ENCODE data around the gene OR10J1. TPM values are rescaled to one million over a fixed set of nuclear protein-coding genes. Genes with fewer than 3 reads are reported as not detected.

OR10J1 gene, protein sequence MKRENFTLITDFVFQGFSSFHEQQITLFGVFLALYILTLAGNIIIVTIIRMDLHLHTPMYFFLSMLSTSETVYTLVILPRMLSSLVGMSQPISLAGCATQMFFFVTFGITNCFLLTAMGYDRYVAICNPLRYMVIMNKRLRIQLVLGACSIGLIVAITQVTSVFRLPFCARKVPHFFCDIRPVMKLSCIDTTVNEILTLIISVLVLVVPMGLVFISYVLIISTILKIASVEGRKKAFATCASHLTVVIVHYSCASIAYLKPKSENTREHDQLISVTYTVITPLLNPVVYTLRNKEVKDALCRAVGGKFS
- not detected for total RNA-seq (2021; fragmentation: NEBNext Ultra II Directional; extraction: Animal tissue kit (Norgen Biotek cat#: 25700))
- long read RNA-seq: 0 reads

DNA sequence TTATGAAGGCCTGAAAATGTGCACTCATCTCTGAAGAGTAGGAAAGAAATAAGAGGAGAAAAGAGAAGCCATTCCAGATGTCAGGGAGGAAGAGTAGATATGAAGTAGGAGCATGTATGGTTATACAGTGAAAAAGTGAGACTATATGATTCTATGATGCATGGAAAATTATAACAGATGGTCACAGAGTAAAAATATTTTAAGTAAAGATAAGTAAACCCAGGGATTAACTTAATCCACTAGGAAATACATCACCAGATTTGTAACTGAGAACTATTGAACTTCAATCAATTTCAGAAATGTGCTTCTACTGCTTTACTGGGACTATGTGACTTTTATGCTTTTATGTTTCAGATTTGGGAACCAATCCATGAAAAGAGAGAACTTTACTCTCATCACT is at the start of gene OR10J1:
OR10J1 (plus strand) TSS at position 301 of the 400 bp plus-strand sequence; CDS start at position 371, 70 bp downstream.
- Mint-ChIP-seq H3K9me3 (no peaks in the 10 kb centered on the region), H3K4me1 (ENCODE audit: low read depth) (peaks cover 65% of the 10 kb centered on the region), H3K36me3 (ENCODE audit: low read depth) (peaks cover 6% of the 10 kb centered on the region; the same call in 1 of the 2 replicates), H3K4me3 (peak within 1 kb of the TSS; percentile 3; the same call in 1 of the 2 replicates), H3K27ac (peak within 1 kb of the TSS; percentile 12; the same call in 1 of the 2 replicates), H3K27me3 (ENCODE audit: insufficient read depth) (no peaks in the 10 kb centered on the region; the same call in 1 of the 2 replicates)
- no peak for TF ChIP-seq CTCF (IDR thresholded peaks at IDR 0.05)
- DNase-seq: no peak

GRCh38 chr1:159406821-159407220 is 32.7 kb upstream of the OR10J1 start:
- DNase-seq: no peak
- Mint-ChIP-seq H3K4me3 (no peak overlapping the region), H3K27ac (no peak overlapping the region), H3K27me3 (ENCODE audit: insufficient read depth) (no peaks in the 10 kb centered on the region; the same call in 1 of the 2 replicates), H3K9me3 (peaks cover 2% of the 10 kb centered on the region; the same call in 1 of the 2 replicates), H3K36me3 (ENCODE audit: low read depth) (no peaks in the 10 kb centered on the region), H3K4me1 (ENCODE audit: low read depth) (no peaks in the 10 kb centered on the region)
- no peak for TF ChIP-seq CTCF (IDR thresholded peaks at IDR 0.05)

- no peak for TF ChIP-seq CTCF (IDR thresholded peaks at IDR 0.05)
- no peaks in the 10 kb centered on the region; the same call in 1 of the 2 replicates for H3K27me3 Mint-ChIP-seq (ENCODE audit: insufficient read depth)
- H3K9me3 Mint-ChIP-seq: peaks cover 5% of the 10 kb centered on the region; the same call in 1 of the 2 replicates
- no peak for DNase-seq
- no peaks in the 10 kb centered on the region for H3K4me1 Mint-ChIP-seq (ENCODE audit: low read depth)
- H3K36me3 Mint-ChIP-seq (ENCODE audit: low read depth): no peaks in the 10 kb centered on the region
- H3K4me3 Mint-ChIP-seq: no peak overlapping the region
- H3K27ac Mint-ChIP-seq: no peak overlapping the region
These were observed 30.6 kb upstream of the OR10J1 start for GRCh38 chr1:159408862-159409400.

DNA sequence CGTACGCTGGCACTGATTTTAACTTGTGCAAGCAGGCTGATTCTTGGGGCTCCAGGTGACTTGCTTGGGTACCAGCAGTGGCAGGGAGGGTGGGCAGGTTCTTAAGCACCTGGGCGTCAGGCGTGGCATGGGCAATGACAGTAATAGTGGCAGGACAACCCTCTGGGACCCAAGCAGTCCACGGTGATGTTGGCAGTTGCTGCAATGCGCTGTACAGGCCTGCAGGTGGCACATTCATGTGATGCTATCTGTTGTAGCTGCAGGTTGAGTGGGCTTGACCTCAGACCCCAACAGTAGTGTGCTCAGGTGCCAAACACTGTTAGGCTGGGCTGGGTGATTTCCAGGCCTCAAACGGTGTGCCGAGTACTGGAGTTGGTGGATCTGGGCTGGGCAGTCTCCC is 17.7 kb upstream of the OR10J1 start:
- H3K27ac Mint-ChIP-seq: no peak overlapping the region
- peaks cover 14% of the 10 kb centered on the region; the same call in 1 of the 2 replicates for H3K4me1 Mint-ChIP-seq (ENCODE audit: low read depth)
- DNase-seq: no peak
- H3K9me3 Mint-ChIP-seq: peaks cover 20% of the 10 kb centered on the region
- H3K27me3 Mint-ChIP-seq (ENCODE audit: insufficient read depth): no peaks in the 10 kb centered on the region; the same call in 1 of the 2 replicates
- TF ChIP-seq CTCF (IDR thresholded peaks at IDR 0.05): peak; percentile 55
- H3K4me3 Mint-ChIP-seq: no peak overlapping the region
- H3K36me3 Mint-ChIP-seq (ENCODE audit: low read depth): peaks cover 11% of the 10 kb centered on the region

DNA sequence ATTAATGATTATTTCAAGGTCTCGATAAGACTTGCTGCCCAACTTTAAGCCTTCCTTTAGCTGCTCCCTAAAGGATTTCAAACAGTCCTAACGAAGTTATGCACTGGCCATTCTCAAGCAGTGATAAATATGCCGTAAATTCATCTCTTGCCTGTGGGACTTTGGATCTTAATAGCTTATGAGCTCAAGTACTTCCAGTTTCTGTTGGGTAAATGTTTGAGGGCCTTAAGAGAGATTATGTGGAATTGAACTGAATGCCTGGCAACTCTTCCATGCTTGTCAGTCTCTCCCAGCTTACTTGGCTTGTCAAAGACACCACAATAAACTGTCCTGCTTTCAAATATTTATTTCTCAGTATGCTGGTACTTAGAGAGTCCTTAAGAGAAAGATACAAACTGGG is 11.0 kb upstream of the OR10J1 start:
- TF ChIP-seq CTCF (IDR thresholded peaks at IDR 0.05): no peak
- no peaks in the 10 kb centered on the region for H3K36me3 Mint-ChIP-seq (ENCODE audit: low read depth)
- peak overlapping the region; percentile 69; the same call in 1 of the 2 replicates for H3K4me3 Mint-ChIP-seq
- DNase-seq: no peak
- H3K27ac Mint-ChIP-seq: peak overlapping the region; percentile 81
- no peaks in the 10 kb centered on the region; the same call in 1 of the 2 replicates for H3K9me3 Mint-ChIP-seq
- peaks cover 49% of the 10 kb centered on the region for H3K4me1 Mint-ChIP-seq (ENCODE audit: low read depth)
- H3K27me3 Mint-ChIP-seq (ENCODE audit: insufficient read depth): no peaks in the 10 kb centered on the region; the same call in 1 of the 2 replicates

Data from HFFc6 (cell line).